Thyroid gland (tissue), 4 donors: Measurements from ENCODE around the gene SPZ1.

Source experiments
- POLR2A ChIP-seq, 2 donors: fragments of 450-650 bp; IDR thresholded peaks; one replicate each; pipeline ENCODE4 v1.6.1; 2017; ENCODE audit warnings: antibody characterized with exemption in 2 of 2, mild to moderate bottlenecking in 2 of 2, moderate library complexity in 1 of 2
- TF ChIP-seq, protein P1 (sequence below), 6 experiments: fragments of 200-600 bp in 3 of 6; fragments of 450-650 bp in 3 of 6; sonication (generic) in 3 of 6; IDR thresholded peaks; one replicate each; pipeline ENCODE4 v1.5.1; 2016 to 2019; ENCODE audit warnings: antibody characterized with exemption in 6 of 6, mild to moderate bottlenecking in 2 of 6, inconsistent platforms in 1 of 6, moderate library complexity in 1 of 6

DNA sequence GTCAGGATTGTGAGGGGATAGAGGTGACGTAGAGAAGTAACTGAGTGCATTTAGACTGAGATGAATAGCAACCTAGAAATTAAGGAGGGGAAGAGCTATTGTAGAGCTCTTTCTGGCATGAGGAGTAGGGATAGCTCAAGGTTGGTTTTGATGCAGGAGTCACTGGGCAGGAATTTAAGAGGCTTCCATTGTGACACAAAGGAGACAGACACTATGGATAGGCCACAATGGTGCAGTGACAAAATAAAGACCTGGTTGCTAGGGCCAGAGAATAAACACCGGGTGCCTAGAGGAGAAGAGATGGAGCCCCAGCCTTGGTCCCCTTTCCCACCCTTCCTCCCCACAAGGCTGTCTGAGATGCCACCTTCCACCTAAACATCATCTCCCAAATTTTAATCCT is at the start of gene SPZ1:
- TF ChIP-seq, protein P1, sequence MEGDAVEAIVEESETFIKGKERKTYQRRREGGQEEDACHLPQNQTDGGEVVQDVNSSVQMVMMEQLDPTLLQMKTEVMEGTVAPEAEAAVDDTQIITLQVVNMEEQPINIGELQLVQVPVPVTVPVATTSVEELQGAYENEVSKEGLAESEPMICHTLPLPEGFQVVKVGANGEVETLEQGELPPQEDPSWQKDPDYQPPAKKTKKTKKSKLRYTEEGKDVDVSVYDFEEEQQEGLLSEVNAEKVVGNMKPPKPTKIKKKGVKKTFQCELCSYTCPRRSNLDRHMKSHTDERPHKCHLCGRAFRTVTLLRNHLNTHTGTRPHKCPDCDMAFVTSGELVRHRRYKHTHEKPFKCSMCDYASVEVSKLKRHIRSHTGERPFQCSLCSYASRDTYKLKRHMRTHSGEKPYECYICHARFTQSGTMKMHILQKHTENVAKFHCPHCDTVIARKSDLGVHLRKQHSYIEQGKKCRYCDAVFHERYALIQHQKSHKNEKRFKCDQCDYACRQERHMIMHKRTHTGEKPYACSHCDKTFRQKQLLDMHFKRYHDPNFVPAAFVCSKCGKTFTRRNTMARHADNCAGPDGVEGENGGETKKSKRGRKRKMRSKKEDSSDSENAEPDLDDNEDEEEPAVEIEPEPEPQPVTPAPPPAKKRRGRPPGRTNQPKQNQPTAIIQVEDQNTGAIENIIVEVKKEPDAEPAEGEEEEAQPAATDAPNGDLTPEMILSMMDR (IDR thresholded peaks at IDR 0.05) = no peak
- TF ChIP-seq POLR2A (IDR thresholded peaks at IDR 0.05) = no peak
